ENCODE data around the gene OSBPL5.

Gene OSBPL5

GRCh38 chr11:3134651-3135480, 30.2 kb downstream of the OSBPL5 start:
- DNase-seq (ENCODE audit: low read depth in 2 of 2): no peak

GRCh38 chr11:3134218-3134621, 30.9 kb downstream of the OSBPL5 start:
- no peak for DNase-seq (ENCODE audit: low read depth in 2 of 2)

GRCh38 chr11:3133261-3134217, 31.6 kb downstream of the OSBPL5 start:
- no peak for DNase-seq (ENCODE audit: low read depth in 2 of 2)

- no peak for DNase-seq (ENCODE audit: low read depth in 2 of 2)
These were observed 32.3 kb downstream of the OSBPL5 start for GRCh38 chr11:3132831-3133260.

DNA sequence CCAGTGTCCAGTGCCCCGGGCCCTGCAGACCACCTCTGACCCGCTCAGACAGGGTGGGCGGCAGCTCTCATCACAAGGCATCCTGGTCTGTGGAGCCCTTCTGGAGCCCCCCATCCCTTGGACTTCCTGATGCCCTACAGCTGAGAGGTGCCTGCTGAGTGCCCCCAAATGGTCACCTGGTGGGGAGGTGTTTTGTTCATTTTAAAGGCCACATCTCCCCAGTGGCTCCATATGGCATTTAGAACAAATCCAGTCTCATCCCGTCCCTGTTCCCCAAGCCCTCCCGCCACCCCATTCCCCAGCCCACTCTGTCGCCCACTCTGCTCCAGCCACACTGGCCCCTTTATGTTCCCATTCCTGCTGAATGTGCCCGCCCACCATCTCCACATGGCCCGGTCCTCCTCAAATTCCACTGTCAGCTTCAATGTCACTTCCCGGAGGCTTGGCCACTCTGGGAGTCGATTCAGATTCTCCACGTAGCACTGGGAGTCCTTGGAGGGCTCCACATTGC, 32.8 kb downstream of the OSBPL5 start:
- no peak for DNase-seq (ENCODE audit: low read depth in 2 of 2)

- DNase-seq (ENCODE audit: low read depth in 2 of 2): no peak
These were observed 33.7 kb downstream of the OSBPL5 start for GRCh38 chr11:3131330-3131941.

- DNase-seq (ENCODE audit: low read depth in 2 of 2): no peak
These were observed 34.6 kb downstream of the OSBPL5 start for GRCh38 chr11:3130269-3131071.

GRCh38 chr11:3129591-3130268, 35.4 kb downstream of the OSBPL5 start:
- DNase-seq (ENCODE audit: low read depth in 2 of 2): no peak

DNA sequence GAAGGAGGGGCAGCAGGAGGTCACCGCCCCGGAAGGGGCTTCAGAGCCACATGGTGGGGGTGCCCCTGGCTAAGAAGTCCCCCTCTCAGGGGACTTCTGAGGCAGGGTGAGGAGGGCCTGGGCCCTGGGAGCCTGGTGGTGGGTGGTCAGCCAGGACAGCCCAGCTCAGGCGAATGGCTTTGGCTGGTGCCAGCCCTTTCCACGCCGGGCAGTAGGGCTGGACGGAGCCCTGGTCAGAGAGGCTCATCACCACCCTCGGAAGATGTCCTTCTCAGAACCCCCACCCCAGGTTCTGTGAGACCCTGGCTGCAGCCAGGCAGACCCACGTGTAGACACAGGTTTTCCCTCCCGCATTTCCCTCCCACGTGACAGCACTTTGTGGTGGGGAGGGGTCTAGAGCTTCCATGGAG, 35.9 kb downstream of the OSBPL5 start:
- no peak for DNase-seq (ENCODE audit: low read depth in 2 of 2)

DNA sequence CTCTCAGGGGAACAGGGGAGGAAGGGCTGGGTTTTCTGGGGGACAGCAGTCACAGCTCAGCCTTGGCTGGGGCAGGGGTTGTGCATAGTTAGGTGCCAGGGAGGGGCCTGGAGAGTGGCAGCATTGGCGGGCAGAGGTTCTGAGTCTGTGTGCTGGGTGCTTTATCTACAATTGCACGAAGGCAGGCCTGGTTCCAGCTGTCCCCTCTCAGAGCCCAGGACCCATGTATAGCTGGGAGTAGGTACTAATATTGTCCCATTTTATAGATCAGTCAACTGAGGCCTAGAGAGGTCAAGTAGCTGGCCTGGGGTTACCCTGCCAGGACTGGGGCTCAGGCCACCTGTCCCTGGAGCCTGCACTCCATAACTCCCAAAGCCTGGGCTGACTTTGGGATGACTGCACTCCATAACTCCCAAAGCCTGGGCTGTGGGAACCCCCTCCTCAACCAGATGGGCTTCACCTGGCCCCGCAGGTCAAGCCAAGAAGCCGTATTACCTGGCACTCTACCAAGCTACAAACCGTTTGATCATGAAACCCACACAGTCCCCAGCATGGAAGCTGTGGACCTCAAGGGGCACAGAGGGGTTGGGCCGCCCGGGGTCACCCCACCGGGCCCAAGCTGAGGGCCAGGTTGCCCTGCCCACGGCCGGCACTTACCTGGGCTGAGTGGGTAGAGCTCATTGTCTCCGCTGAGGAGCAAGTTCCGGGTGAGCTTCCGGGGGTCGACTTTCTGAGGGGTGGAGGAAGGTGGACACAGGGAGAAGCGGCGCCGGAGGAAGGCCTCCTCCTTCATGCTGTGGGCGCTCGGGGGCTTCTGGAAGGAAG, 36.5 kb downstream of the OSBPL5 start:
- DNase-seq (ENCODE audit: low read depth in 2 of 2): no peak

GRCh38 chr11:3127706-3128355, 37.3 kb downstream of the OSBPL5 start:
- DNase-seq (ENCODE audit: low read depth in 2 of 2): no peak

DNA sequence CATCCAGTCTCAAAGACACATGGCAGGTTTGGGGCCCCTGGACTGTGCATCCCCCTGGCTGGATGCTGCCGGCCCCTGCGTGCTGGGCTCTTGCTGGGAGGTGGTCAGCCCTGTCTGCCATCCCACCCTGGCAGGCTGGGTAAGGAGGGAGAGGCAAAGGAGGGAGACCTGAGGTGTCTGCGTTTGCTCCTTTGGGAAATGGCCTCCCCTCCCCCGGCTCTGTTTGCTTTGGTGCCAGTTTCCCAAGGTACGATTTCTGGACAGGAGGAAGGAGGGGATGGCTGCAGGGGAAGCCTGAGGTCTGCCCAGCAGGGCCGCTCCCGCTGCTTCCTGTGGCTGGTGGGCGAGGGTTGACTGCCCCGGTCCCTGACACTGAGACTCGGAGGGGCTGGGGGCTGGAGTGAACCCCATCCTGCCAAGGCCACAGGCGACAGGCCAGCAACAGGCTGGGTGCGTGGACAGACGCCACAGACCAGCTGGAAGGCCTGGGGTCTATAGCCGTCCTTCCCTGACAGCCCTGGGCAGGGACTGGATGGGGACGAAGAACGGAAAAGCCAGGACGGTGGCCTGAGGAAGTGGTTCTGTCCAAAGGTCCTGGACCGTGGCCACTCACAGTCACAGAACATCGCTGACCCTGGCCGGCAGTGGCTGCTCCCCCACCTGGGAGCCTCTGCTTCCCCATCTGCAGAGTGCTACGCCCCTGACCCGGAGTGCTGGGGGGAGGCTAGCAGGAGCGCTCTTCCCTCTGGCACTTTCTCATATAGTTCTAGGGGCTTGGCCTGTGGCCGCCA, 38.0 kb downstream of the OSBPL5 start:
- DNase-seq (ENCODE audit: low read depth in 2 of 2): no peak

GRCh38 chr11:3126207-3126865, 38.8 kb downstream of the OSBPL5 start:
- DNase-seq (ENCODE audit: low read depth in 2 of 2): no peak

- DNase-seq (ENCODE audit: low read depth in 2 of 2): no peak
These were observed 40.3 kb downstream of the OSBPL5 start for GRCh38 chr11:3124821-3125220.

DNA sequence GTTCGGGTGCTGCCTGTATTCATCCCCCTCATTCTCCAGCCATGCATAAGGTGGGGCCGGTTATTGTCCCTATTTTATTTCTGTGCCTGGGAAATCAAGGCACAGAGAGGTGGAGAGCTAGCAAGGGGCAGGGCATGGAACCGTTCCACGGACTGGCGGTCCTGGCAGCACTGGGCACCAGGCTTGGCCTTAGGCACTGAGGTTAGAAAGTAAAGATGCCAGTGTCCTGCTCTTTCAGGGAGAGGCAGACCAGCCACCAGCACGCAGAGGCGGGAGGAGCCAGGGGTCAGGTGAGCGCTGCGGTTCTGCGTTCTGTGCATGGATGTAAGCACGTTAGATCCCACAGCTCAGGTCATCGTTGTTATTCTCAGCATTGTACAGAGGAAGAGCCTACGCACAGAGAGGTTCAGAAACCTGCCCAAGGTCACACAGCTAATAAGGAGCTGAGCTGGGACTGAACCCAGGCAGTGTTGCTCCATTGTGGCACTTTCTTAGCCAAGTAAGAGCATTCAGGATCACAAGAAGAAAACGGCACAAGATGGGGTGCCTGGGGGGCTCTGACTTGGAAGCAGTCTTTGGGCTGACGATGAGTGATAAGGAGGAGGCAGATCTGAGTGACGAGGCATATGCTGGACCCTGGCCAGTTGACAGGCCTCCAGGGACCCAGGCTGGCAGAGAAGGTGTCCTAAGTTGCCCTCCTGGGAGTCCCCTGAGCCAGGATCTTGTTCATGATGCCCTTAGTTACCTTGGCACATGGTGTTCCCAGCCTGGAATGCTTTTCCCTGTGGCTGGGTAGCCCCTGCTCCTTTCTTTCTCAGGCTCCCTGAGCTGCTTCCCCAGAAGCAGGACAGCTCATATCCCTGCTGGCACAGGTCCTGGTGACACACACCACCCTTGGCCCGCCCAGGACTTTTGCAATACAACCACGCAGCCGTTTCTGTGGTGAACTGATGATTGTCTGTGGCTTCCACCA, 41.1 kb downstream of the OSBPL5 start:
- no peak for DNase-seq (ENCODE audit: low read depth in 2 of 2)

GRCh38 chr11:3123305-3123704, 41.8 kb downstream of the OSBPL5 start:
- no peak for DNase-seq (ENCODE audit: low read depth in 2 of 2)

GRCh38 chr11:3122775-3123201, 42.3 kb downstream of the OSBPL5 start:
- DNase-seq (ENCODE audit: low read depth in 2 of 2): no peak

Data from stimulated activated CD8-positive, alpha-beta memory T cell treated with anti-CD3 and anti-CD28 coated beads, Interleukin-7, amount 100 ng/mL, for 1 hour (primary cell).